ENCODE data around the gene SLC2A13.

- TF ChIP-seq EZH2 (IDR thresholded peaks at IDR 0.05; ENCODE audit: borderline replicate concordance, low read depth, low read length, severe bottlenecking): no peak
- no peak for TF ChIP-seq CTCF (IDR thresholded peaks at IDR 0.05; ENCODE audit: extremely low read depth in 1 of 2, insufficient read depth in 1 of 2, low read depth in 1 of 2, low read length in 2 of 2)
- no peak for TF ChIP-seq POLR2A (IDR thresholded peaks at IDR 0.05; ENCODE audit: low read depth, low read length)
- TF ChIP-seq POLR2AphosphoS5 (IDR thresholded peaks at IDR 0.05; ENCODE audit: insufficient read depth, low read depth, low read length): no peak
- TF ChIP-seq MYC (IDR thresholded peaks at IDR 0.05; ENCODE audit: low read depth, low read length): no peak
- TF ChIP-seq JUN (IDR thresholded peaks at IDR 0.05; ENCODE audit: borderline replicate concordance, insufficient read depth, insufficient read length, low read depth): no peak
- no peak for TF ChIP-seq MAX (IDR thresholded peaks at IDR 0.05; ENCODE audit: insufficient read depth, insufficient read length)
- no peak for TF ChIP-seq FOS (IDR thresholded peaks at IDR 0.05; ENCODE audit: borderline replicate concordance, insufficient read depth, low read length)
Measured at GRCh38 chr12:40015881-40016280, 90.0 kb downstream of the SLC2A13 start.
